DOHH2 (cell line): ENCODE measurements around the gene TOR1AIP2.

Experiments
- EZH2phosphoT487 ChIP-seq: fragments of 200-600 bp; sonication (generic); IDR thresholded peaks from 2 replicates; pipeline ENCODE4 v1.6.1; 2017; ENCODE audit warnings: borderline replicate concordance, mild to moderate bottlenecking, antibody characterized with exemption, low read length, moderate library complexity, mixed read lengths
- TF ChIP-seq, protein P1 (sequence below): fragments of 200-600 bp; sonication (generic); IDR thresholded peaks from one replicate; pipeline ENCODE4 v1.5.1; 2014; ENCODE audit warnings: antibody characterized with exemption, mild to moderate bottlenecking, low read depth, low read length; ENCODE audit not compliant: poor library complexity, severe bottlenecking

- TF ChIP-seq, protein P1, sequence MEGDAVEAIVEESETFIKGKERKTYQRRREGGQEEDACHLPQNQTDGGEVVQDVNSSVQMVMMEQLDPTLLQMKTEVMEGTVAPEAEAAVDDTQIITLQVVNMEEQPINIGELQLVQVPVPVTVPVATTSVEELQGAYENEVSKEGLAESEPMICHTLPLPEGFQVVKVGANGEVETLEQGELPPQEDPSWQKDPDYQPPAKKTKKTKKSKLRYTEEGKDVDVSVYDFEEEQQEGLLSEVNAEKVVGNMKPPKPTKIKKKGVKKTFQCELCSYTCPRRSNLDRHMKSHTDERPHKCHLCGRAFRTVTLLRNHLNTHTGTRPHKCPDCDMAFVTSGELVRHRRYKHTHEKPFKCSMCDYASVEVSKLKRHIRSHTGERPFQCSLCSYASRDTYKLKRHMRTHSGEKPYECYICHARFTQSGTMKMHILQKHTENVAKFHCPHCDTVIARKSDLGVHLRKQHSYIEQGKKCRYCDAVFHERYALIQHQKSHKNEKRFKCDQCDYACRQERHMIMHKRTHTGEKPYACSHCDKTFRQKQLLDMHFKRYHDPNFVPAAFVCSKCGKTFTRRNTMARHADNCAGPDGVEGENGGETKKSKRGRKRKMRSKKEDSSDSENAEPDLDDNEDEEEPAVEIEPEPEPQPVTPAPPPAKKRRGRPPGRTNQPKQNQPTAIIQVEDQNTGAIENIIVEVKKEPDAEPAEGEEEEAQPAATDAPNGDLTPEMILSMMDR, result no peak
- TF ChIP-seq EZH2phosphoT487, result no peak
Measured at GRCh38 chr1:179831852-179832699, 45.5 kb downstream of the TOR1AIP2 start.
